GM21529 (cell line): Measurements from ENCODE around the gene PLXND1.

Experiments
- ATAC-seq: cut with Tn5 transposase; IDR thresholded peaks from one replicate; pipeline ENCODE4 v1.9.1; 2021; ENCODE audit not compliant: unreplicated experiment

PLXND1 gene

DNA sequence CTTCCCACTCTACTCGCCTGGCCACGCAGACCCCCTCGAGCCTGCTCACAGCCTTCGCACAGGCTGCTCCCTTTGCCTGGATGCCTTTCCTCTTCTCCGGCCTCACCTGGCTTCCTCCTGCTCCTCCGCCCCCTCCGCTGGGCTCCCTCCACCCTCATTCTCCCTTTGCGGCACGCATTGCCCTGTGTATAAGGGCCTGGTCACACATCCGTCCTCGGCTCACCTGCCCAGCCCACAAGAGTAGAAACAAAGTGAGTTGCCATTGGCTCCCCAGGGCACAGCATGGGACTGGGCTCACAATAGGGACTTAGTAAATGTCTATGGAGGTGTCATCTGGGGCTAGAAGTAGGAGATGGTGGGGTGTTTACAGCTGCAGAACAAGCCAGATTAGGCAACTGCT, 4.2 kb downstream of the PLXND1 start:
- ATAC-seq: no peak

DNA sequence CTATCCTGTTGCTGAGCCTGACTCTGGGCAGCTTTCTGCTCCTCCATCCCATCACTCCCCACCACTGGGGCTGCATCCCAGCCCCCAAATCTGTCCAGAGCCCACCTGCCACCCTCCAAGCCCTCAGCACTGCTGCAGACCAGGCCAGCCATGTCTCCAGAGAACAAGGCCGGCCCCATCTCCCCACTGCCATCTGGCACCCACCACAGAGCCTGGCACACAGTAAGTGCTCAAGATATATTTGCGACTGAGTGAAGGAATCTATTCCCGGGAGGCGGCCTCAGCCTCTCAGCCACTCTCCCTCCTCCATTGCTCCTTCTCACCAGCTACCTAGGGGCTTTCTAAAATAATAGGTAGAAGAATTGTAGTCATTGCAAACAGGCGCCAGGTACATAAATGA, 4.8 kb downstream of the PLXND1 start:
- no peak for ATAC-seq

DNA sequence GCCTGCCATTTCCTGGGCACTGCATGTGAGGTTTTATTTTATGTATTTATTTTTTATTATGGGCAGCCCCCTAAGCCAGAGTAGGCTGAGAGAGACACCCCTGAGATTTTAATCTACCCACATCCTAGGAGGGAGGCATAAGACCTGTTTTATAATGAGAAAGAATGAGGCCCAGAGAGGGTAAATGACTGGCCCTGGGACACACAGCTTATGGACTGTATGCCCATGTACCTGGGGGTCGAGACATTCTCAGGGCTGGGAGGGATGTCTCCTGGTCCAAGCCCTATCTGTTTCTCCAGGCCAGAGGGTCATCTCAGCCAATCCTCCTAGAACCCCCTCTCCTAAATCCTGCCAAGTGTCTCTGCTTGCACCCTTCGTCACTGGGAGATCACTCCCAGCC, 6.1 kb downstream of the PLXND1 start:
- ATAC-seq: no peak

DNA sequence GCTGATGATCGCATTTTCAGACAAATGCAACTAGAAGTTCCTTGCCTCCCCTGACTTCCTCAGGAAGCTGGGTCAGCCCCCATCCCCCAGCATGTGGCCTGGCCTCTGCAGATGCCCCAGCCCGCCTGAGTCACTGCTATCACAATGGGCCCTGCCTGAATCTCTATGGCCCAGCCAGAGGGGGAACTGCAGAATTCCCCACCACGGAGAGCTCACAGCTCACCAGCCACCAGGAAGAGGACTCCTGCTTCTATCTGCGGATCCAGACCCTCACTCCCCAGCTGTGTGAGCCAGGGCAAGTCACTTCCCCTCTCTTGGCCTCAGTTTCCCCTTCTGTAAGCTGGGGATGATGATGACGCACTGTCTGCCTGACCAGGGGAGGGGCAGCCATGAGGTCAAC, 6.9 kb downstream of the PLXND1 start:
- no peak for ATAC-seq

DNA sequence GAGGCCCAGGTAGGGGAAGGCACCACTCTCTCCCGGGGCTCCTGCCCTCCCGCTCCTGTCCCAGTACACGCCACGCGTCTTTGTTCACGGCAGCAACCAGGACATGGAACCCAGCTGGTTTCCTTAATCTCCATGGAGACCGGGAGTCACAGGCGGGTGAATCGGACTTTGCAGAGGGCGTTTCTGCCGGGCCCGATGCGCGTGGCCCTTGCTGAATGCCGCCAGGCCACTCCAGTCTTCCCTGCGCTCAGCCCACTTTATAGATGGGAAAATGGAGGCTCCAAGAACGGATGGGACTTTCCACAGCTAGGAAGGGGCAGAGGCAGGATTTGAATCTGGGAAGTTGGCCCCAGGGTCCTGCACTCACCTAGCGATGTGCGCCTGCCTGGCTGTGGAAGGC, 7.4 kb downstream of the PLXND1 start:
- no peak for ATAC-seq

DNA sequence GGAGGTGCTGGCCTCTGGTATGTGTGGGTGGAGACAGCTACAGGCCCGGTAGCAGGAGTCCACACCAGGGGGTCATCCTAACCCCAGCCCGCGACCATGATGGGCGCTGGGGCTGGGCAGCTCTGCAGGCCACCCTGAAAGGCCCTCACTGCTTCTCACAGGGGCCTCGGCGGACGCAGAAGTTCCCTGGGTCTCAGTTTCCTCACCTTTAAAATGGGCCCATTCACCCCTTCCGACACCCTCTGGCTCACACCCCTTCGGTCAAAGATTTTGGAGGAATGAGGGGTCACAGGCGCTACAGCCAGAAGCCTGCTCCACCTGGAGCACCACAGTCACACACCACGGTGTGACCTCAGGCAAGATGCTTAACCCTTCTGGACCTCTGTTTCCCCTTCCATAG, 8.0 kb downstream of the PLXND1 start:
- ATAC-seq: no peak

DNA sequence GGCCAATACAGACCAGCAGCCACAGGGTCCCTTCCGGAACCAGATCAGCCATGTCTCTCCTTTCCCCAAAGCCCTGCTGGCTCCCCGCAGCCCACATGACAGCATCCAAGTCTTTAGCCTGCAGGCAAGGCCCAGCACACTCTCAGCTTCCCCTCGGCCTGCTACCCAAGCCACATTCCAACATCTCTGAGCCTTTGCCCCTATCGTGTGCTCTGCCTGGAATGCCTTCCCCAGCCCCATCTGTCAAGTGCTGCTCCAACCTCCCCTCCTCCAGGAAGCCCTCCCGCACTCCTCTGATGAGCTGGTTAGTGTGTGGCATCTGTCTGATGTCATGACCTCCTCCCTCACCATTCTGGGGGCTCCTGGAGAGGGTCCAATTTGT, 8.5 kb downstream of the PLXND1 start:
- no peak for ATAC-seq

DNA sequence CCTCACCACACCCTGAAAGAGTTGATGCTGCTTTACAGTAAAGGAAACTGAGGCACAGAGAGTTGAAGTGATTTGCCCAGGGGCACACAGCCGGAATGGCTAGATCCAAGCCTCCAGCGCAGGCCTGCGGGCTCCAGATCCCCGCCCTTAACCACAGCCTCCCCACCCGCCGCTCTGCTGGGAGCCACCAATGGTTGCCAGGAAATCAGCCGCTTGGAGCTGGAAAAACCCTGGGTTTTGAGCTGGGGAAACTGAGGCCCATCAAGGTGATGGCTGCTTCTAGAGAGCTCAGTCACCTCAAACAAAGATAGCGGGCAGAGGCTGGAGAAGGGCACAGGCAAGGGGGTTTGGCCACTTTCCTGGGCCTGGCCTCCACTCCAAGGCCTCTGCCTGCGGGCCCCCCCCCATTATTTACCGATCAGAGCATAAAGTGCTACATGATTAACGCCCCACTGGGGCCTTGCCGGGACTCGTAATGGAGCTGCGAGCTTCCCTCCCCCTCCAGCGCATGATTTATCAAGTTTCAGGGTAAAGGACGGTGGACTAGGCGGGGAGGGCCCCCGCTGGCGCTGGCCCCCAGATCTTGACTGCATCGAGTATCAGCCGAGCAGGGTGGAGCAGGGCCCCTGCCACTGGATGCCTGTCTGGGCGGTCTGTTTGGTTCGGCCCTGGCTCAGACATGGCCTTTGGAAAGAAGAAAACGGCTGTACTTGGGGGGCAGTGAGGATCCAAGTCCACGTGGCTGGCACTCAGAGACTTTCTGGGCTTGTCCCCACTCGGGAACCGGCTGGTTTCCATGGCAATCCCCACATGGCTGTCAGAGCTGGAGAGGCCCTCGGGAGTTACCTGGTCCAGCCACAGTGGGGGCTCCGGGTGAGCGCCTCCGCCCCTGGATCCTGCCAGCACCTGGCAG, 9.1 kb downstream of the PLXND1 start:
- ATAC-seq: no peak

DNA sequence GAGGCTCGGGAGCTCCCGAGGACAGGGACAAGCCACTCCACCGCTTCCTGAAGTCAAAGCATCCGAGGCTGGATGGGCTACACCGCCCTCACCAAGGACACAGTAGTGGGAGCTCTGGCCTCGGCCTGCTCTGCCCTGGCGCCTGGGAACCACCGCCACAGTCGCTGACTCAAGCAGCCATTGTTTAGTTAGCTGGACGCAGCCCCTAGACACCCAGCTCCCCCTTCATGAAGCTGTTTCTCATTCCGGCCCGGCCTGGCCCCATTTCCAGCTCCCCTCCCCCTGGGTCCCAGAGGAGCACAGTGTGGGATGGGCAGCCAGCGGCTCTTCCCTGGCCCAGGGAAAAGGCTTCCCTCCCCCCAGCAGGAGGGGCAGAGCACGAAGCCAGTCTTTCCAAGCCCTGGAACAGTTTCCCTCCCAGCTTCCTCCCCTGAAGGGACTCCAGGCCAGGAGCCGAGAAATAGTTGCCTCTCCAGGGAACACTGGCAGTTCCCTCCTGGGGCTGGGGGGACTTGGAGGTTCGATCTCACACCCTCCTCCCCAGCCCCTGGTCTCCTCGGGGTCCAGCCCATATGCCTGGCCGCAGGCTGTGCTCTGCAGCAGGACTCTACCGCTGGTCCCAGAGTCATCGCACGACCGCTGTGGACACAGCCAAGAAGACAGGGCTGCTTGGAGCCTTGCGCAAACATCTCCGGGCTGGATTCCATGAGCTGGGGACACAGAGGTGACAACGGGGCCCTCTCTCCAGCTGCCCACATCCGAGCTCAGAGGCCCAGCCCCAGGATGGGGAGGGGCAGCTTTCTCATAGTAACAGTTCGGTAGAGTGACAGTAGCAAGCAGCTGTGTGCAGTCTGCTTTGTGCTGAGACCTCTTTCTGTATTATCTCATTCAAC, 10.0 kb downstream of the PLXND1 start:
- ATAC-seq: no peak

DNA sequence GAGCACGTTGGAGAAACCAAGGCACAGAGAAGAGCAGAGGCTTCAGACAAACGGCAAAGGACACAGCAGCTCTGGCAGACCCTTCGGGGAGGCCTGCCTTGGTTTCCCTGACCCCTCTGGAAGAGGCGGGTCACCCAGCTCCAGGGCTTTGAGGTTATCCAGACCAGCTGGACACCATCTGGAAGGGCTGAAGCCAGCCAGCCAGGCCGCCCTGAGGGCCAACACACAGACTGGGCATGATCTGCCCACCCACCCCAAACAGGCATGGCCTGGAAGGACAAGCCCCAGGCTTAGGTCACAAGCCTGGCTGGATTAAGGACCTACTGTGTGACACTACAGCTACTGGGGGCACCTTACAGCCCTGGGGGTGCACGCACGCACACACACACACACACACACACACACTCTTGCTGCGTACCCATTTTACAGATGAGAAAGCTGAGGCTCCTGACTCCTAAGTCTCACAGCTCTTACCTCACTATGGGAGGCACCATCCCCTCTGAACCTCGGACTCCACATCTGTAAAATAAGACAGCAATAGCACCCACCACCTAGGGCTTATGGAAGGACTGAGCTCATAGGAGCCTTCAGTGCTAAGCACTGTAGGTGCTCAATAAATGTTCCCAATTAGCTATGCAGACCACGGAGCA, 10.8 kb downstream of the PLXND1 start:
- ATAC-seq: no peak

DNA sequence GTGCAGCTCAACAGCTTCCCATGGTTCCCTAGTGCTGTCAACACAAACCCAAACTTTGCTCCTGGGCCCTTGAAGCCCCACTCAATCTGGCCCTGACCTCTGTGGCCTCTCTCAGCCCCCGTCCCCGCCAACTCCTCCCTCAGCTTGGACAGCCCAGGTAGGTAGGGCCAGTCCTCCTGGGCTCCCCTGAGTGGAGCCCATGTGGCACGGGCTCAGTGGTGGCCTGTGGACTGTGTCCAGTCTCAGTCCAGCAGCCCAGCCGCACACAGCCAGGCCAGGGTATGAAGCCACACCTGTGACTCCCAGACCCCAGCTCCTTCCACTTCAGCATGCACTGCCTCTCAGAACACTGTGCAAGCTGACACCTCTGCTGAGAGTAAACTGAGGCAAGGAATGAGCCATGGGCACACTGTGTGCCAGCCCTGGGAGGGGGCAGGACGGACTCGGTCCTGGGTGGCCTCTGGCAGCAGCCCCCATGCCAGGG, 11.5 kb downstream of the PLXND1 start:
- no peak for ATAC-seq

DNA sequence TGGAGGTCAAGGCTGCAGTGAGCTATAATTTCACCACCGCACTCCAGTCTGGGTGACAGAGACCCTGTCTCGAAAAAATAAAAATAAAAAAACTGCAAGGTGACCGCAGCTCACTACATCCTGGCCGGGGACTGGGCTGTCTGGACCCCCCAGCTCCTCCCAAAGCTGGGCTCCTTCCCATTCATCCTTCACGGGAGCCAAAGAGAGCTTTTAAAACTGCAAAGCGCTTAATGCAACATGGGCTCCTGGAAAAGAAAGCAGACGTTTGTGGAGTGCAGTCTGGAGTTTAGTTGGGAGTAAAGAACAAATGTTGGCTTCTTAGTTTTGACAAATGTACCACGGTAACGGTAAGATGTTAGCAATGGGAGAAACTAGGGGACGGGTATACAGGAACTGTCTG, 12.1 kb downstream of the PLXND1 start:
- ATAC-seq: no peak

DNA sequence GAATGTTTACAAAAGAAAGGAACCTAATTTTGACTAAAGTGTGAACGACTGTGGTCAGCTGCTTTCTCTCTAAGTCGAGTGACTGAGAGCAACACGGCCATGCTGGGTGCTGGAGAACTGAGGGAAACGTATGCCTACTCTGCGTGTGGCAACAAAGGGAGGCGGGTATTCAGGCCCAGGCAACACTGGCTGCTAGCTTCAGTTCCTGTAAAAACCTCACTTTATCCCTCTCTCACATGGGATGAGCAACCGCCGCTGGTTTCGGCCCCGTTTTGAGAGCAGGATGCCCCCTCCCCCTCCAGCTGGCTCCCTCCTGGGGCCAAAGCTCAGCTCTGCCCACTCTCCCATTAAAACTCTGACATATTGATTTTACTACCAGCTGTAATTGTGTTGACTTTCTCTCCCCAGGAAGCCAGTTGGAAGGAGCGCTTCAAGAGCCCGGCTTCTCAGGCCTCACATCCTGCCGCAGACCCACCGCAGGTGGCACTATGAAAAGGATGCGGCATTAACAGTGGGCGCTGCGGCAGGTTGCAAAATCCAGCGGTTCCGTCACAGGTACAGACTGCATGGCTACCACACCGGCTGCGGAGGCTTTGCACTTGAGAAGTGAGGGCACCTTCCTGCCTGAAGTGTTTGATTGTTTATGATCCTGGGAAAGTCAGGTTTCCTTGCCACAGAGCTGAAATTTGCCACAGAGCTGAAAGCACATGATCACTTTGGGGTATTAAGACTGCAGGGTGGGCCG, 12.7 kb downstream of the PLXND1 start:
- no peak for ATAC-seq

DNA sequence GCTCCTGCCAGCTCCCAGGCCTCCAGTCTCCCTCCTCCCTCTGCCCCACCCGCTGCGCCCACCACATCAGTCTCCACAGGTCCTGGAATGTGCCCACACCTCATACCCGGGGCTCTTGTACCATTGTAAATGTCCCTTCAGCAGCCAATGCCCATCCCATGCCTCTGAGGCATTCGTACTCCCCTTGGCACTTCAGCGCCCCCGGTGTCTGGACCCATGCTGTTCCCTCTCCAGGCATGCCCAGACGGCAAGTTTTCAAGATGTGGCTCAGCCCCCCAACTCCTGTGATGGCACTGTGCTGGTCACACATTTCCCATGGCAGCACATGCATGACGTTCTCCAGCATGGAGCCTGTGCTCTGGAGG, 13.3 kb downstream of the PLXND1 start:
- ATAC-seq: no peak

DNA sequence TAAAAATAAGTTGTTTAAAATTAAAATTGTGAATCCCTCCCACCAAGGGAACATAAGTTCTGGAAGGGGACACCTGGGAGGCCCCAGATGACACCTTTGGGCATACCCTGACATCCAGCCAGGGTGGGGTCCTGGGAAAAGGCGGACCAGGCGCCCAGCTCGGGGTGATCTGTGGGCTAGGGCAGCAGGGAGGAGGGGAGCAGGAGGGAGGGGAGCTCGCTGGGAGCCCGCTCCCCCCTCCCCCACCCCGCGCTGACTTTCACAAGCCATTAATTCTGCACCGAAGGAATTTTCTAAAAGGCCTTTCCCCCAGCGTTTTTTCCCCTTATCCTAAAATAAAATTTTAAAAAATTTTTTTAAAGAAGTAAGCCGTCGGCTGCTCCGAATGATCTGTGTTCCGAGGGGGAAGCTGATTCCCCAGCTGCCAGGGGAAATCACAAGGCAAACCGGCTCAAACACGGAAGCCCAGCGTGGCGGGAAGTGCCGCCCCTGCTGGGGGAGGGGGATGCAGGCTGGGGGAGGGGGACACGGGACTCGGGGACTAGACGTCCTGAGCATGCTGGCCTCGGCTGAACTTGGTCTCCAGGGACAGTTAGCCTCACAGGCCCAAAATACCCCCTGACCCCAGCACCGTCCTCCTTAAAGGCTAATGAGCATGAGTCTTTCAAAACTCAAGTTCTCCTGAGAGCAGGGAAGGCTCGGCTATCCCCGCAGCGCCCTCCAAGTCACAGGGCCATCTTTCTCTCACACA, 13.9 kb downstream of the PLXND1 start:
- no peak for ATAC-seq

DNA sequence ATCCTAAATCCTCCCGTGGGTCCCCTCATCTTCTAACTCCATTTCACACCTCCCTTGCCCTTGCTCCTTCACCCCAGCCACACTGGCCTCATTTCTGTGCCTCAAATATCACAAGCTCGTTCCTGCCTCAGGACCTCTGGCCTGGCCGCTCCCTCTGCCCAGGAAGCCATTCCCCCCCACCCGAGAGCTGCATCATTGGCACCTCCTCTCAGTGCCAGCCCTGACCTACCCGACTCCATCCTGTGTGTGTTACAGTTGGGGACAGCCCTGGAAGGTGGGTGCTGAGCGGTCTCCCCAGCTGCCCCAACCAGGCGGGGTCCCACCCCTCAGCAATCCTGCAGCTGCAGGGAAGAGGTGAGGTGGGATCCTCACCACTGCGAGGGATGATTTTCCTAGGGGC, 14.5 kb downstream of the PLXND1 start:
- no peak for ATAC-seq

DNA sequence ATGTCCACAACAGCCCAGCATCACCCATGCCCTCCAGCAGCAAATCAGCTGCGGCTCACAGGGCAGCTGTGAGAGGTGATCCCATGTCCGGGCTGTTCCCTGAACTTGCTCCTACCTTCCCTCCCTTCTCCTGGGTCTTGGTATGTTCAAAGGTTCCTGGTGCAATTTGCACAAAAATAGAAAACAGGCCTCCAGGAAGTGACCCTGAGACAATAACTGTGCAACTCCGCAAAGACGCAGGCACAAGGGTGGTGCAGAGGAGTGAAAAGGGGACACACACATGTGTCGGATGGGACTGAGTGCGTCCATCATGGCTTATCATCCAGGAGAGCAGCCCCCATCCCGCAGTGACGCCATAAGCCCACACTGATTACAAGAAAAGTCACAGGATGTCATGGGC, 16.3 kb downstream of the PLXND1 start:
- ATAC-seq: no peak

DNA sequence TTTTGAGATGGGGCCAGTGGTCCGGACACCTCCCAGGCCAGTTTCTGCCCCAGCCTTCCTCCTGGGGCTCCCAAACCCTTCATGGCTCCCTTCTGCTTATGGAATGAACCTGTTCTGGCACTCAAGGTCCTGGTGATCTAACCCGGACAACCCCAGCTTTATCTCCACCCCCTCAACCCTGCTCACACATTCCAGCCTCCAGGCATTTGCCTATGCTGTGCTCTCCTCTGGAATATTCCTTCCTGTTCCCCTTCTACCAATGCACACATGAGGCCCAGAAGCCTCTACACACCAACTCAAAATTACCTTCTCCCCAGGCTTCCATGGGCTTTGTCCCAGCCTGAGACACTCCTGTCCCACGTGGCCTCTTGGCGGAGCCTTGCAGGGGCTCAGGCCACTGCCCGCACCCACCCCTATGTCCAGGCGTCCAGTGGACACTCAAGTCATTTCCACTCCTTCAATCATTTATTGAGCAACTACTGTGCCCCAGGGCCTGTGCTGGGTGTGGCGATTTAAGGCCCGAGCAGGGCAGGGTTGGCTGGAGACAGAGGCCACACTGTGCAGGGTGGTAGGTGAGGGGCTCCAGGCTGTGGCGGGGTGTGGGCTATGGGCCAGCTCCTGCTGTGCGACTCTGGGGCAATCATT, 18.8 kb downstream of the PLXND1 start:
- no peak for ATAC-seq

DNA sequence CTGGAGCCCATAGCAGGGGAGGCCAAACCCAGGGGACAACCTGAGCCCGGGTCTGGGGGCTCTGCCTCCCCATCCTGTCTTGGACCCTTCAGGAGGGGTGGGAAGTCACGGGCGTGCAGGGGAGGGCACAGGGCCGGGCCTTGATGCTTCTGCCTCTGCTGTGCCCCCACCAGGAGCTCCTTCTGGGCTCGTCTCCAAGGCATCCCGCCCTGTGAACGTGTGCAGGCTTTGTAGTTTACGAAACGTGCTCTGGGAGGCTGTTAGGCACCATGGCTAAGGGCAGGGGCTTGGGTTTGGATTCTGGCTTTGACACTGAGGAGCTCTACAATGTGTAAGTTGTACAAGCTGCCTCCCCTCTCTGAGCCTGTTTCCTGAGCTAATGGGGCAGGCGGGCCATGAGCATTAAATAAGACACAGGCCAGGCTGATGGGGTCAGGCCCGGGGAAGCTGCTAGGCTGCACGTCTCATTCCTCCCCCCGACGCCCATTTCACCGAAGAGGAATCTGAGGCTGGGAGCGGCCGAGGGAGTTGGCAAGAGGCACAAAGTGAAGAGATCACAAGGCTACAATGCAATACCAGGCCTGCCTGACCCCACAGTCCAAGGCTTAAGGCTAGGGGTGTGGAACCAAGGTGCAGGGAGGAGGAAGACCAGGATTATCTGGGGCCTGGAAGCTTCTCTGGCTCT, 19.6 kb downstream of the PLXND1 start:
- no peak for ATAC-seq
